ENCODE results near the gene FDX1. TPM values are rescaled to one million over a fixed set of nuclear protein-coding genes. Genes with fewer than 3 reads are reported as not detected.

Gene FDX1
- total RNA-seq, 2 experiments from 2014 or later: 13.3 to 15.9 TPM

DNA sequence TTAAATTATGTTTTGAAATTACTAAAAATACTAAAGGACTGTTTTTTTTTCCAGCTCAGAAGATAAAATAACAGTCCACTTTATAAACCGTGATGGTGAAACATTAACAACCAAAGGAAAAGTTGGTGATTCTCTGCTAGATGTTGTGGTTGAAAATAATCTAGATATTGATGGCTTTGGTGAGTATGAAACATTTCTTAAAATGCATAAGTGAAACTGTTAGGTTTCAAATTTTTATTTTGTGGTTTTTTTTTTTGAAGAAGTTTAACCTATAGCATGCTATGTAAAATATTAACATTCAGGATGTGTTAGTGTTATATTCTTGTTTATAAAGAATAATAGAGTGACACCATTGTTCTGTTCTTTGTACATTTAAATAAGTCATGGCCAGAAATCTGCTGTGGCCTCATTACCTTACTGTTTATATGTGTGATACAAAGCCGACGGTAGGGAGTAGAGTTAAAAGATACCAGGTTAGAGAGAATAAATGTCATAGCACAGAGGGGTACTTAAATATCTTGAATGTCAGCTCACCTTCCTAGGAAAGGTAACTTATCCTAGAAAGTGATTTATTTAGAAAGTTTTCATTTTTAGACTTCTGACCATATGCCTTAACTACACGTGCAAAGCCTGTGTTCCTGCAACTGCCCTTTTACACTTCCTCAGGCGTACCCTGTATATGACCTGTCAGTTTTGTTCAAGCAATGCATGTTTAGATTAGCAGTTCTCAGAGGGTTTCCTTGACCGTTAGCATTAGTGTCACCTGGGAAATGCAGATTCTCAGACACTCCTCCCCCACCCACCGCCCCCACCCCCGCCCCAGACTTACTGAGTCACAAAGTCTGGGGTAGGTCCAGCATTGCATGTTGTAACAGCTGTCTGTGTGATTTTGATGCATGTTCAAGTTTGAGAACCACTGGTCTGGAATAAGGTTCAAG lies 6.3 kb downstream of the FDX1 start:
- BruUV-seq (replicated peaks): no TSS peak
- Histone ChIP-seq H3K27ac (ENCODE audit: low read depth, low read length, poor library complexity, severe bottlenecking) (no peak overlapping the region), H3K4me1 (ENCODE audit: insufficient read depth, low read length, poor library complexity, severe bottlenecking) (peaks cover 32% of the 10 kb centered on the region), H3K9me3 (ENCODE audit: low read length) (peaks cover 7% of the 10 kb centered on the region; the same call in 1 of the 2 replicates), H3K4me2 (ENCODE audit: low read length) (peak overlapping the region; percentile 6; the same call in 1 of the 2 replicates), H3K79me2 (ENCODE audit: insufficient read depth, low read depth, low read length) (peaks cover 79% of the 10 kb centered on the region), H3K9me2 (ENCODE audit: insufficient read depth, low read length) (no peaks in the 10 kb centered on the region), H3K36me3 (ENCODE audit: insufficient read depth, low read length) (peaks cover 50% of the 10 kb centered on the region), H3K4me3 (ENCODE audit: low read depth, low read length, poor library complexity, severe bottlenecking) (no peak overlapping the region), H4K20me1 (ENCODE audit: insufficient read depth, low read length) (peaks cover 16% of the 10 kb centered on the region), H2AFZ (ENCODE audit: low read length) (no peak overlapping the region)
- ChIA-PET CTCF (ENCODE audit: unreplicated experiment) (interaction anchor here (0.6 to 1.2 kb wide), 3 partner anchors 34 to 108 kb away, joined by 3 to 4 read pairs (median 3); no protein-coding TSS in a partner anchor), POLR2A (interaction anchor here (0.9 to 2.5 kb wide), 3 partner anchors 9 to 231 kb away, joined by 3 to 8 read pairs (median 4); no protein-coding TSS in a partner anchor)
- intact Hi-C loops (cut with micrococcal nuclease; ENCODE audit: unreplicated experiment): loop anchor here (5.0 kb wide), 1 partner anchor 1011 kb away; no protein-coding TSS in a partner anchor
- TF ChIP-seq CTCF (conservative IDR thresholded peaks at IDR 0.05; ENCODE audit: low read length) (no peak), EZH2phosphoT487 (IDR thresholded peaks at IDR 0.05; ENCODE audit: borderline replicate concordance, low read depth, low read length) (no peak)
- peak; percentile 19 for DNase-seq (ENCODE audit: low spot score)

GRCh38 chr11:110438017-110438416 lies 8.3 kb downstream of the FDX1 start:
- H3K4me2 ChIP-seq (ENCODE audit: low read length): no peak overlapping the region
- no peaks in the 10 kb centered on the region for H3K9me2 ChIP-seq (ENCODE audit: insufficient read depth, low read length)
- ChIA-PET CTCF (ENCODE audit: unreplicated experiment) (no interaction called here), POLR2A (no interaction called here)
- peaks cover 65% of the 10 kb centered on the region for H3K36me3 ChIP-seq (ENCODE audit: insufficient read depth, low read length)
- H3K27ac ChIP-seq (ENCODE audit: low read depth, low read length, poor library complexity, severe bottlenecking): no peak overlapping the region
- DNase-seq (ENCODE audit: low spot score): no peak
- peaks cover 7% of the 10 kb centered on the region; the same call in 1 of the 2 replicates for H3K9me3 ChIP-seq (ENCODE audit: low read length)
- H3K4me3 ChIP-seq (ENCODE audit: low read depth, low read length, poor library complexity, severe bottlenecking): no peak overlapping the region
- no TSS peak for BruUV-seq (replicated peaks)
- H3K79me2 ChIP-seq (ENCODE audit: insufficient read depth, low read depth, low read length): peaks cover 59% of the 10 kb centered on the region; the same call in 1 of the 2 replicates
- peaks cover 19% of the 10 kb centered on the region for H3K4me1 ChIP-seq (ENCODE audit: insufficient read depth, low read length, poor library complexity, severe bottlenecking)
- H4K20me1 ChIP-seq (ENCODE audit: insufficient read depth, low read length): peaks cover 6% of the 10 kb centered on the region
- H2AFZ ChIP-seq (ENCODE audit: low read length): no peak overlapping the region
- no peak for TF ChIP-seq EZH2phosphoT487 (IDR thresholded peaks at IDR 0.05; ENCODE audit: borderline replicate concordance, low read depth, low read length)
- no peak for TF ChIP-seq CTCF (conservative IDR thresholded peaks at IDR 0.05; ENCODE audit: low read length)
- intact Hi-C loops (cut with micrococcal nuclease; ENCODE audit: unreplicated experiment): loop anchor here (5.0 kb wide), 1 partner anchor 1009 kb away; no protein-coding TSS in a partner anchor

All from OCI-LY7 (cell line).